CD14-positive monocyte (primary cell): ENCODE measurements around the gene ARPC1B. TPM values are rescaled to one million over a fixed set of nuclear protein-coding genes. Genes with fewer than 3 reads are reported as not detected.

Experiments
- DNase-seq, 3 donors: peaks; one replicate each; pipeline ENCODE4 v3.0.0-alpha.2; 2011 to 2022
- H2AFZ ChIP-seq: 2 replicates; pipeline ENCODE4 v1.6.0; 2012; ENCODE audit warnings: mild to moderate bottlenecking, low read depth, low read length, inconsistent platforms; ENCODE audit not compliant: insufficient read depth, poor library complexity, severe bottlenecking
- H3K27ac ChIP-seq, 2 donors: 1 replicate in 1 of 2; 2 replicates in 1 of 2; pipeline ENCODE4 v1.5.1; 2012 to 2013; ENCODE audit warnings: low read length in 2 of 2, control low read depth in 1 of 2, inconsistent platforms in 1 of 2, low read depth in 1 of 2, mild to moderate bottlenecking in 1 of 2
- H3K27me3 ChIP-seq, 2 donors: one replicate each; pipeline versions ENCODE4 v1.6.0 to v1.6.1; 2011 to 2013; ENCODE audit warnings: low read length in 2 of 2; ENCODE audit not compliant: control insufficient read depth in 2 of 2, insufficient read depth in 2 of 2
- H3K36me3 ChIP-seq, 2 donors: replicated peaks in 1 of 2; 1 replicate in 1 of 2; 2 replicates in 1 of 2; pipeline versions ENCODE4 v1.5.1 to v1.6.1; 2012 to 2013; ENCODE audit warnings: low read length in 2 of 2, control low read depth in 1 of 2, inconsistent platforms in 1 of 2, mild to moderate bottlenecking in 1 of 2; ENCODE audit not compliant: insufficient read depth in 2 of 2, control insufficient read depth in 1 of 2
- H3K4me1 ChIP-seq, 2 donors: 1 replicate in 1 of 2; 2 replicates in 1 of 2; pipeline versions ENCODE4 v1.5.1 to v1.6.1; 2012 to 2013; ENCODE audit warnings: low read length in 2 of 2, control low read depth in 1 of 2, inconsistent platforms in 1 of 2, mild to moderate bottlenecking in 1 of 2, moderate library complexity in 1 of 2; ENCODE audit not compliant: insufficient read depth in 2 of 2, control insufficient read depth in 1 of 2
- H3K4me2 ChIP-seq: replicated peaks from 2 replicates; pipeline ENCODE3; 2012; ENCODE audit warnings: low read length, moderate library complexity, mild to moderate bottlenecking; ENCODE audit not compliant: poor library complexity, severe bottlenecking; ENCODE audit errors: extremely low read depth
- H3K4me3 ChIP-seq, 3 experiments: fragments of 200-600 bp in 1 of 3; sonication (generic) in 1 of 3; replicated peaks in 1 of 3; 1 replicate in 2 of 3; 2 replicates in 1 of 3; pipeline ENCODE4 v1.5.1; 2011 to 2013; ENCODE audit warnings: low read length in 3 of 3, mild to moderate bottlenecking in 3 of 3, control low read depth in 2 of 3, low read depth in 2 of 3, inconsistent platforms in 1 of 3, moderate library complexity in 1 of 3
- H3K79me2 ChIP-seq: 2 replicates; pipeline ENCODE4 v1.6.0; 2012; ENCODE audit warnings: mild to moderate bottlenecking, control low read depth, inconsistent platforms, low read length, moderate library complexity; ENCODE audit not compliant: insufficient read depth
- H3K9ac ChIP-seq: 2 replicates; pipeline ENCODE4 v1.6.0; 2017; ENCODE audit warnings: low read length, mild to moderate bottlenecking; ENCODE audit not compliant: insufficient read depth, poor library complexity, severe bottlenecking
- H3K9me3 ChIP-seq, 2 donors: replicated peaks in 1 of 2; 1 replicate in 1 of 2; 2 replicates in 1 of 2; pipeline versions ENCODE4 v1.5.1 to v1.6.1; 2012 to 2013; ENCODE audit warnings: low read length in 2 of 2, control low read depth in 1 of 2; ENCODE audit not compliant: control insufficient read depth in 1 of 2, insufficient read depth in 1 of 2
- H4K20me1 ChIP-seq: 2 replicates; pipeline ENCODE4 v1.6.0; 2012; ENCODE audit warnings: mild to moderate bottlenecking, low read length, control low read depth, moderate library complexity; ENCODE audit not compliant: insufficient read depth
- H3K27ac Mint-ChIP-seq, 7 donors: one replicate each; pipeline ENCODE4 v1.8.0; 2020; ENCODE audit warnings: mild to moderate bottlenecking in 7 of 7, mixed read lengths in 7 of 7, moderate library complexity in 6 of 7, inconsistent platforms in 2 of 7
- H3K27me3 Mint-ChIP-seq, 3 donors: one replicate each; pipeline ENCODE4 v1.8.0; 2021 to 2022; ENCODE audit warnings: low read depth in 3 of 3, mild to moderate bottlenecking in 3 of 3, mixed read lengths in 3 of 3, moderate library complexity in 3 of 3, inconsistent platforms in 1 of 3
- H3K36me3 Mint-ChIP-seq, 2 donors: one replicate each; pipeline ENCODE4 v1.8.0; 2020; ENCODE audit warnings: mixed read lengths in 2 of 2, inconsistent platforms in 1 of 2, mild to moderate bottlenecking in 1 of 2
- H3K4me1 Mint-ChIP-seq: one replicate; pipeline ENCODE4 v1.8.0; 2020; ENCODE audit warnings: mild to moderate bottlenecking, mixed read lengths
- H3K4me3 Mint-ChIP-seq, 2 donors: one replicate each; pipeline ENCODE4 v1.8.0; 2020; ENCODE audit warnings: mild to moderate bottlenecking in 2 of 2, mixed read lengths in 2 of 2, moderate library complexity in 1 of 2
- H3K9me3 Mint-ChIP-seq, 7 donors: one replicate each; pipeline ENCODE4 v1.8.0; 2020 to 2022; ENCODE audit warnings: mixed read lengths in 7 of 7, mild to moderate bottlenecking in 6 of 7, moderate library complexity in 6 of 7, inconsistent platforms in 2 of 7
- CTCF ChIP-seq: fragments of 200-600 bp; IDR thresholded peaks from one replicate; pipeline ENCODE4 v1.8.0; 2022; ENCODE audit warnings: antibody characterized with exemption, mild to moderate bottlenecking
- WGBS: methylation state at CpG from one replicate; pipeline ENCODE4 v1.1.5; 2013; ENCODE audit warnings: missing lambda C conversion rate; ENCODE audit not compliant: insufficient coverage; 5-methylcytosine and 5-hydroxymethylcytosine counted together
- intact Hi-C, 2 donors: fragments of 100-400 bp; cut with micrococcal nuclease; formaldehyde crosslinking; loops; one replicate each; pipeline versions ENCODE4 v1.15.0 to v1.15.1; 2023
- polyA plus RNA-seq, 3 donors: library from polyadenylated mRNA; depleted of rRNA in 1 of 3; unstranded in 2 of 3; stranded (reverse) in 1 of 3; fragments of 300-500 nt in 2 of 3; fragments of >200 nt in 1 of 3; fragmentation: Illumina TruSeq in 2 of 3; gene quantifications; 1 replicate in 2 of 3; 2 replicates in 1 of 3; pipeline ENCODE4 v1.2.3, GENCODE V29; 2012 to 2021

ARPC1B gene
- polyA plus RNA-seq, 3 donors = 1,179 to 1,362 (median 1,282) TPM

GRCh38 chr7:99392659-99393354 is 18.3 kb downstream of the ARPC1B start:
- Histone ChIP-seq H3K4me3 (peak overlapping the region in 1 of 3 experiments; percentile 47), H2AFZ (no peak overlapping the region), H3K36me3 (peaks cover 89 to 97% of the 10 kb centered on the region in 2 donors), H3K79me2 (peaks cover 78% of the 10 kb centered on the region), H3K9ac (no peak overlapping the region), H3K27me3 (no peaks in the 10 kb centered on the region), H3K4me2 (peak overlapping the region; percentile 58), H3K27ac (peak overlapping the region; percentile 10 to 65), H3K9me3 (no peaks in the 10 kb centered on the region), H3K4me1 (peaks cover 12 to 31% of the 10 kb centered on the region in 2 donors), H4K20me1 (peaks cover 100% of the 10 kb centered on the region)
- no peaks in the 10 kb centered on the region for H3K9me3 Mint-ChIP-seq
- intact Hi-C loops = no loop called here
- WGBS = 24% methylated on average over 68 of the region's 68 CpGs
- H3K4me1 Mint-ChIP-seq = peaks cover 28% of the 10 kb centered on the region
- peak overlapping the region; percentile 77 to 92 (median 88) for H3K27ac Mint-ChIP-seq
- peaks cover 0 to 2% (median 0%) of the 10 kb centered on the region in 3 donors for H3K27me3 Mint-ChIP-seq
- H3K36me3 Mint-ChIP-seq = peaks cover 75 to 99% of the 10 kb centered on the region in 2 donors
- DNase-seq = peak; percentile 56 to 64 (median 61)
- no peak for TF ChIP-seq CTCF
- H3K4me3 Mint-ChIP-seq = peak overlapping the region; percentile 46 to 58

- Histone ChIP-seq H3K4me3 (no peak overlapping the region), H3K36me3 (peaks cover 85 to 94% of the 10 kb centered on the region in 2 donors), H3K4me2 (peak overlapping the region; percentile 58), H3K79me2 (peaks cover 70% of the 10 kb centered on the region), H3K27ac (peak overlapping the region; percentile 10 to 65), H3K27me3 (no peaks in the 10 kb centered on the region), H3K4me1 (peaks cover 12 to 31% of the 10 kb centered on the region in 2 donors), H3K9ac (no peak overlapping the region), H3K9me3 (no peaks in the 10 kb centered on the region), H4K20me1 (peaks cover 100% of the 10 kb centered on the region), H2AFZ (no peak overlapping the region)
- H3K27me3 Mint-ChIP-seq = peaks cover 0 to 2% (median 0%) of the 10 kb centered on the region in 3 donors
- 67% methylated on average over 22 of the region's 30 CpGs for WGBS
- intact Hi-C loops = no loop called here
- H3K4me1 Mint-ChIP-seq = peaks cover 32% of the 10 kb centered on the region
- peak overlapping the region; percentile 77 to 92 (median 88) for H3K27ac Mint-ChIP-seq
- no peak for DNase-seq
- peaks cover 72 to 96% of the 10 kb centered on the region in 2 donors for H3K36me3 Mint-ChIP-seq
- no peak for TF ChIP-seq CTCF
- no peaks in the 10 kb centered on the region for H3K9me3 Mint-ChIP-seq
- peak overlapping the region; percentile 46 to 58 for H3K4me3 Mint-ChIP-seq
Measured at GRCh38 chr7:99393355-99394187, 19.0 kb downstream of the ARPC1B start.
